Endothelial cell (in vitro differentiated cells): ENCODE data around the gene PUM2. TPM values are rescaled to one million over a fixed set of nuclear protein-coding genes. Genes with fewer than 3 reads are reported as not detected.

Source experiments
- DNase-seq: peaks from one replicate; pipeline ENCODE4 v3.0.0; 2021; ENCODE audit warnings: low spot score
- H3K27ac Mint-ChIP-seq: one replicate; pipeline ENCODE4 v1.8.0; 2021; ENCODE audit warnings: mixed read lengths, inconsistent platforms; ENCODE audit not compliant: unreplicated experiment
- H3K27me3 Mint-ChIP-seq: one replicate; pipeline ENCODE4 v1.8.0; 2021; ENCODE audit warnings: mild to moderate bottlenecking, moderate library complexity, mixed read lengths, inconsistent platforms; ENCODE audit not compliant: unreplicated experiment
- H3K36me3 Mint-ChIP-seq: one replicate; pipeline ENCODE4 v1.8.0; 2021; ENCODE audit warnings: mild to moderate bottlenecking, low read depth, mixed read lengths, inconsistent platforms; ENCODE audit not compliant: unreplicated experiment
- H3K4me1 Mint-ChIP-seq: one replicate; pipeline ENCODE4 v1.8.0; 2021; ENCODE audit warnings: mild to moderate bottlenecking, mixed read lengths, inconsistent platforms; ENCODE audit not compliant: unreplicated experiment
- H3K4me3 Mint-ChIP-seq: one replicate; pipeline ENCODE4 v1.8.0; 2021; ENCODE audit warnings: mild to moderate bottlenecking, mixed read lengths, inconsistent platforms; ENCODE audit not compliant: unreplicated experiment
- H3K9me3 Mint-ChIP-seq: one replicate; pipeline ENCODE4 v1.8.0; 2021; ENCODE audit warnings: mixed read lengths, inconsistent platforms; ENCODE audit not compliant: unreplicated experiment
- CTCF ChIP-seq: fragments of 200-600 bp; sonication (generic); IDR thresholded peaks from one replicate; pipeline ENCODE4 v1.5.0; 2021; ENCODE audit warnings: antibody characterized with exemption; ENCODE audit not compliant: unreplicated experiment
- total RNA-seq: library from RNA; stranded (reverse); fragmentation: NEBNext Ultra II Directional; extraction: Animal tissue kit (Norgen Biotek cat#: 25700); gene quantifications from one replicate; pipeline ENCODE4 v1.2.1, GENCODE V29; 2021; ENCODE audit not compliant: unreplicated experiment

Gene PUM2
- total RNA-seq, 1 donor from 2014 or later: 75.3 TPM

GRCh38 chr2:20198796-20199632, 151.6 kb downstream of the PUM2 start:
- no peaks in the 10 kb centered on the region for H3K9me3 Mint-ChIP-seq
- no peak for TF ChIP-seq CTCF
- no peak for DNase-seq
- peaks cover 11% of the 10 kb centered on the region for H3K36me3 Mint-ChIP-seq
- no peak overlapping the region for H3K27ac Mint-ChIP-seq
- H3K27me3 Mint-ChIP-seq: peaks cover 6% of the 10 kb centered on the region
- H3K4me1 Mint-ChIP-seq: no peaks in the 10 kb centered on the region
- H3K4me3 Mint-ChIP-seq: no peak overlapping the region

Other genes starting within 250 kb of the PUM2 start
- gene SDC1, start 125.7 kb downstream of the PUM2 start, total RNA-seq: 3.6 TPM
- gene RHOB, start 96.2 kb upstream of the PUM2 start, total RNA-seq: 292 TPM